ENCODE results near the gene TENM3.

Gene TENM3

GRCh38 chr4:182695009-182695408 is 451.8 kb downstream of the TENM3 start:
- H3K27ac ChIP-seq: no peak overlapping the region
- TF ChIP-seq, protein P1, sequence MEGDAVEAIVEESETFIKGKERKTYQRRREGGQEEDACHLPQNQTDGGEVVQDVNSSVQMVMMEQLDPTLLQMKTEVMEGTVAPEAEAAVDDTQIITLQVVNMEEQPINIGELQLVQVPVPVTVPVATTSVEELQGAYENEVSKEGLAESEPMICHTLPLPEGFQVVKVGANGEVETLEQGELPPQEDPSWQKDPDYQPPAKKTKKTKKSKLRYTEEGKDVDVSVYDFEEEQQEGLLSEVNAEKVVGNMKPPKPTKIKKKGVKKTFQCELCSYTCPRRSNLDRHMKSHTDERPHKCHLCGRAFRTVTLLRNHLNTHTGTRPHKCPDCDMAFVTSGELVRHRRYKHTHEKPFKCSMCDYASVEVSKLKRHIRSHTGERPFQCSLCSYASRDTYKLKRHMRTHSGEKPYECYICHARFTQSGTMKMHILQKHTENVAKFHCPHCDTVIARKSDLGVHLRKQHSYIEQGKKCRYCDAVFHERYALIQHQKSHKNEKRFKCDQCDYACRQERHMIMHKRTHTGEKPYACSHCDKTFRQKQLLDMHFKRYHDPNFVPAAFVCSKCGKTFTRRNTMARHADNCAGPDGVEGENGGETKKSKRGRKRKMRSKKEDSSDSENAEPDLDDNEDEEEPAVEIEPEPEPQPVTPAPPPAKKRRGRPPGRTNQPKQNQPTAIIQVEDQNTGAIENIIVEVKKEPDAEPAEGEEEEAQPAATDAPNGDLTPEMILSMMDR (conservative IDR thresholded peaks at IDR 0.05): no peak
- no peak for TF ChIP-seq ZFX (IDR thresholded peaks at IDR 0.05)

GRCh38 chr4:182695842-182696241 is 452.6 kb downstream of the TENM3 start:
- no peak for TF ChIP-seq ZFX (IDR thresholded peaks at IDR 0.05)
- TF ChIP-seq, protein P1 (conservative IDR thresholded peaks at IDR 0.05): no peak
- H3K27ac ChIP-seq: no peak overlapping the region

- TF ChIP-seq, protein P1 (conservative IDR thresholded peaks at IDR 0.05): no peak
- no peak for TF ChIP-seq ZFX (IDR thresholded peaks at IDR 0.05)
- no peak overlapping the region for H3K27ac ChIP-seq
Measured at GRCh38 chr4:182697094-182697493, 453.9 kb downstream of the TENM3 start.

- TF ChIP-seq, protein P1 (conservative IDR thresholded peaks at IDR 0.05): no peak
- no peak for TF ChIP-seq ZFX (IDR thresholded peaks at IDR 0.05)
- no peak overlapping the region for H3K27ac ChIP-seq
Measured at GRCh38 chr4:182698212-182698611, 455.0 kb downstream of the TENM3 start.

GRCh38 chr4:182699201-182699600 is 456.0 kb downstream of the TENM3 start:
- no peak overlapping the region for H3K27ac ChIP-seq
- TF ChIP-seq, protein P1 (conservative IDR thresholded peaks at IDR 0.05): no peak
- TF ChIP-seq ZFX (IDR thresholded peaks at IDR 0.05): no peak

DNA sequence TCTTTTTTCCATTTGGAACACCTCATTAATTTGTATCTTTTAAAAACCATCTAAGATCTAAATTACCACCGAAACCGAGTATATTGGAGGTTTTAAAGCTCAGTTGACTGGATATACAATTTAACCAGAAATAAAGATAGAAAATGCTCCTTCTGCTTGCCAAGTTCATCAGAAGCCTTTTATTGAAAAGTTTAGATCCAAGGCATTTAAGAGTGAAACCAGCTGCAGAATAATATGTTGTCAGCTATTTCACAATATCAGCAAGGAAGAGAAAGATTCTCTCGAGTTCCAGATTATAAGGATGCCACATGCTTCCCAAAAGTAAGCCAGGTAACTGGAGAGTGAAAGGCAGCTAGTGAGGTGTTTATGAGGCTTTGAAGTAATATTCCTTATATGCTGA is 456.6 kb downstream of the TENM3 start:
- no peak overlapping the region for H3K27ac ChIP-seq
- TF ChIP-seq, protein P1 (conservative IDR thresholded peaks at IDR 0.05): no peak
- no peak for TF ChIP-seq ZFX (IDR thresholded peaks at IDR 0.05)

GRCh38 chr4:182700362-182701160 is 457.4 kb downstream of the TENM3 start:
- no peak overlapping the region for H3K27ac ChIP-seq
- TF ChIP-seq ZFX (IDR thresholded peaks at IDR 0.05): no peak
- TF ChIP-seq, protein P1 (conservative IDR thresholded peaks at IDR 0.05): no peak

All from C4-2B (cell line).